ENCODE measurements around the gene PMEPA1.

- no peak for TF ChIP-seq CTCF (conservative IDR thresholded peaks at IDR 0.05)
- no peak for TF ChIP-seq ZFX (IDR thresholded peaks at IDR 0.05)
These were observed 92.6 kb downstream of the PMEPA1 start for GRCh38 chr20:57617079-57617795.
